Activated B cell treated with CpG ODN at 0.5 μM for 24 hours (primary cell): ENCODE measurements around the gene SEC31A. TPM values are rescaled to one million over a fixed set of nuclear protein-coding genes. Genes with fewer than 3 reads are reported as not detected.
A peak's percentile ranks its signal among the peaks of the same experiment; 100 is the strongest.

Experiments
- ATAC-seq: fragments of 200-7000 bp; cut with Tn5 transposase; one replicate; pipeline ENCODE4 v1.10.0; 2021; ENCODE audit warnings: low read depth, mild to moderate bottlenecking, moderate library complexity
- CTCF ChIA-PET: fragments of 350-600 bp; sonication (Branson Sonifier 250); formaldehyde crosslinking; loops from one replicate; lab custom pipeline; 2021; ENCODE audit warnings: antibody characterized with exemption; lab: Charles Lee
- POLR2A ChIA-PET: fragments of 350-600 bp; sonication (Branson Sonifier 250); formaldehyde crosslinking; loops from one replicate; lab custom pipeline; 2021; ENCODE audit warnings: antibody characterized with exemption; lab: Charles Lee
- DNase-seq: peaks from one replicate; pipeline ENCODE4 v3.0.0; 2022
- H3K27ac Mint-ChIP-seq: one replicate; pipeline ENCODE4 v1.8.0; 2020; ENCODE audit warnings: mixed read lengths
- H3K27me3 Mint-ChIP-seq: one replicate; pipeline ENCODE4 v1.8.0; 2021; ENCODE audit warnings: mixed read lengths
- H3K36me3 Mint-ChIP-seq: one replicate; pipeline ENCODE4 v1.8.0; 2021; ENCODE audit warnings: low read depth, mixed read lengths
- H3K4me1 Mint-ChIP-seq: one replicate; pipeline ENCODE4 v1.8.0; 2021; ENCODE audit warnings: mixed read lengths
- H3K4me3 Mint-ChIP-seq: one replicate; pipeline ENCODE4 v1.8.0; 2020; ENCODE audit warnings: mild to moderate bottlenecking, mixed read lengths
- H3K9me3 Mint-ChIP-seq: one replicate; pipeline ENCODE4 v1.8.0; 2020; ENCODE audit warnings: mixed read lengths
- CTCF ChIP-seq: fragments of 200-600 bp; IDR thresholded peaks from one replicate; pipeline ENCODE4 v1.8.0; 2022; ENCODE audit warnings: antibody characterized with exemption, mild to moderate bottlenecking
- intact Hi-C: fragments of 100-400 bp; cut with micrococcal nuclease; formaldehyde crosslinking; loops from one replicate; pipeline ENCODE4 v1.15.1; 2024
- total RNA-seq: library from RNA; stranded (reverse); gene quantifications from 2 replicates; pipeline ENCODE4 v1.2.3, GENCODE V29; 2022

The SEC31A gene
- total RNA-seq, 1 donor from 2014 or later, result 172 TPM

- H3K27me3 Mint-ChIP-seq, result peaks cover 31% of the 10 kb centered on the region
- no peaks in the 10 kb centered on the region for H3K9me3 Mint-ChIP-seq
- no peak for ATAC-seq
- H3K4me3 Mint-ChIP-seq, result no peak overlapping the region
- TF ChIP-seq CTCF, result no peak
- ChIA-PET POLR2A (no interaction called here), CTCF (interaction anchor here (0.6 kb wide), 1 partner anchor 518 kb away, joined by 3 read pairs; no protein-coding TSS in a partner anchor)
- no peak overlapping the region for H3K27ac Mint-ChIP-seq
- peaks cover 19% of the 10 kb centered on the region for H3K4me1 Mint-ChIP-seq
- no peaks in the 10 kb centered on the region for H3K36me3 Mint-ChIP-seq
- intact Hi-C loops, result no loop called here
- DNase-seq, result no peak
These were observed 88.9 kb downstream of the SEC31A start for GRCh38 chr4:82801910-82802521.

GRCh38 chr4:82799006-82799881 lies 91.7 kb downstream of the SEC31A start:
- DNase-seq, result no peak
- Mint-ChIP-seq H3K4me3 (peak overlapping the region; percentile 80), H3K4me1 (peaks cover 19% of the 10 kb centered on the region), H3K27me3 (peaks cover 43% of the 10 kb centered on the region), H3K9me3 (no peaks in the 10 kb centered on the region), H3K36me3 (no peaks in the 10 kb centered on the region), H3K27ac (no peak overlapping the region)
- ChIA-PET POLR2A (interaction anchor here (0.7 to 1.7 kb wide), 2 partner anchors 580 to 589 kb away, joined by 3 read pairs; no protein-coding TSS in a partner anchor), CTCF (no interaction called here)
- ATAC-seq, result peak; percentile 26
- no peak for TF ChIP-seq CTCF
- intact Hi-C loops, result no loop called here

- CTCF ChIA-PET, result interaction anchor here (0.6 kb wide), 1 partner anchor 28 kb away, joined by 3 read pairs; no protein-coding TSS in a partner anchor
- ATAC-seq (peak; percentile 55), DNase-seq (no peak)
- Mint-ChIP-seq H3K27me3 (peaks cover 43% of the 10 kb centered on the region), H3K27ac (no peak within 1 kb of the TSS), H3K36me3 (no peaks in the 10 kb centered on the region), H3K9me3 (no peaks in the 10 kb centered on the region), H3K4me1 (peaks cover 19% of the 10 kb centered on the region), H3K4me3 (peak within 1 kb of the TSS; percentile 80)
- intact Hi-C loops, result no loop called here
- POLR2A ChIA-PET, result no interaction called here
- TF ChIP-seq CTCF, result no peak
These were observed 92.6 kb downstream of the SEC31A start, which contains the start of gene SCD5 for GRCh38 chr4:82798168-82799005. Gene SCD5 (minus strand): TSS chr4:82798796. CDS start chr4:82798537, 259 bp downstream.

- POLR2A ChIA-PET, result no interaction called here
These were observed 93.4 kb downstream of the SEC31A start for GRCh38 chr4:82797405-82798111.

More at GRCh38 chr4:82797405-82798111, 93.4 kb downstream of the SEC31A start:
- CTCF ChIA-PET, result interaction anchor here (0.6 kb wide), 1 partner anchor 29 kb away, joined by 3 read pairs; no protein-coding TSS in a partner anchor
- no peak for TF ChIP-seq CTCF
- peaks cover 19% of the 10 kb centered on the region for H3K4me1 Mint-ChIP-seq
- DNase-seq, result no peak
- no peak for ATAC-seq
- peak overlapping the region; percentile 65 for H3K4me3 Mint-ChIP-seq
- no peaks in the 10 kb centered on the region for H3K9me3 Mint-ChIP-seq
- H3K27ac Mint-ChIP-seq, result no peak overlapping the region
- H3K27me3 Mint-ChIP-seq, result peaks cover 45% of the 10 kb centered on the region
- intact Hi-C loops, result no loop called here
- no peaks in the 10 kb centered on the region for H3K36me3 Mint-ChIP-seq
